DOHH2 (cell line): ENCODE results near the gene AAGAB.

Experiments
- H3F3A ChIP-seq: fragments of 200-600 bp; sonication (generic), shearing (Covaris generic); 2 replicates; pipeline ENCODE4 v1.6.0; 2016; ENCODE audit warnings: antibody characterized with exemption, mild to moderate bottlenecking; ENCODE audit not compliant: control insufficient read depth, insufficient read depth
- H3K27ac ChIP-seq: fragments of 200-600 bp; sonication (generic); 2 replicates; pipeline ENCODE4 v1.5.1; 2014; ENCODE audit warnings: low read depth, mild to moderate bottlenecking, low read length, moderate library complexity
- H3K27me3 ChIP-seq: fragments of 200-600 bp; sonication (generic); 2 replicates; pipeline ENCODE4 v1.6.1; 2014; ENCODE audit warnings: mild to moderate bottlenecking, low read length, mixed read lengths; ENCODE audit not compliant: control insufficient read depth
- H3K36me3 ChIP-seq: fragments of 200-600 bp; sonication (generic); 2 replicates; pipeline ENCODE4 v1.6.1; 2014; ENCODE audit warnings: mild to moderate bottlenecking, low read length, moderate library complexity, mixed read lengths; ENCODE audit not compliant: control insufficient read depth
- H3K4me1 ChIP-seq: fragments of 200-600 bp; sonication (generic); 2 replicates; pipeline ENCODE4 v1.6.1; 2014; ENCODE audit warnings: mild to moderate bottlenecking, low read length, mixed read lengths; ENCODE audit not compliant: control insufficient read depth
- H3K4me2 ChIP-seq: fragments of 200-600 bp; sonication (generic); 2 replicates; pipeline ENCODE4 v1.6.0; 2014; ENCODE audit warnings: mild to moderate bottlenecking, low read length, moderate library complexity
- H3K4me3 ChIP-seq: fragments of 200-600 bp; sonication (generic); 2 replicates; pipeline ENCODE4 v1.5.1; 2014; ENCODE audit warnings: mild to moderate bottlenecking, low read length, mixed read lengths
- H3K79me2 ChIP-seq: fragments of 200-600 bp; sonication (generic); 2 replicates; pipeline ENCODE4 v1.6.1; 2014; ENCODE audit warnings: mild to moderate bottlenecking, low read length, mixed read lengths; ENCODE audit not compliant: control insufficient read depth
- H3K9me2 ChIP-seq: fragments of 200-600 bp; sonication (generic); replicated peaks from 2 replicates; pipeline ENCODE4 v1.6.1; 2014; ENCODE audit warnings: mild to moderate bottlenecking, low read length, mixed read lengths; ENCODE audit not compliant: control insufficient read depth
- H3K9me3 ChIP-seq: fragments of 200-600 bp; sonication (generic); 2 replicates; pipeline ENCODE4 v1.6.1; 2014; ENCODE audit warnings: antibody characterized with exemption, low read length, mixed read lengths; ENCODE audit not compliant: control insufficient read depth, insufficient read depth
- H4K20me1 ChIP-seq: fragments of 200-600 bp; sonication (generic); 2 replicates; pipeline ENCODE4 v1.6.0; 2014; ENCODE audit warnings: low read depth, mild to moderate bottlenecking, antibody characterized with exemption, low read length, moderate library complexity; ENCODE audit not compliant: control insufficient read depth, insufficient read depth
- EZH2phosphoT487 ChIP-seq: fragments of 200-600 bp; sonication (generic); IDR thresholded peaks from 2 replicates; pipeline ENCODE4 v1.6.1; 2017; ENCODE audit warnings: borderline replicate concordance, mild to moderate bottlenecking, antibody characterized with exemption, low read length, moderate library complexity, mixed read lengths
- TF ChIP-seq, protein P1 (sequence below): fragments of 200-600 bp; sonication (generic); IDR thresholded peaks from one replicate; pipeline ENCODE4 v1.5.1; 2014; ENCODE audit warnings: antibody characterized with exemption, mild to moderate bottlenecking, low read depth, low read length; ENCODE audit not compliant: poor library complexity, severe bottlenecking

AAGAB gene

DNA sequence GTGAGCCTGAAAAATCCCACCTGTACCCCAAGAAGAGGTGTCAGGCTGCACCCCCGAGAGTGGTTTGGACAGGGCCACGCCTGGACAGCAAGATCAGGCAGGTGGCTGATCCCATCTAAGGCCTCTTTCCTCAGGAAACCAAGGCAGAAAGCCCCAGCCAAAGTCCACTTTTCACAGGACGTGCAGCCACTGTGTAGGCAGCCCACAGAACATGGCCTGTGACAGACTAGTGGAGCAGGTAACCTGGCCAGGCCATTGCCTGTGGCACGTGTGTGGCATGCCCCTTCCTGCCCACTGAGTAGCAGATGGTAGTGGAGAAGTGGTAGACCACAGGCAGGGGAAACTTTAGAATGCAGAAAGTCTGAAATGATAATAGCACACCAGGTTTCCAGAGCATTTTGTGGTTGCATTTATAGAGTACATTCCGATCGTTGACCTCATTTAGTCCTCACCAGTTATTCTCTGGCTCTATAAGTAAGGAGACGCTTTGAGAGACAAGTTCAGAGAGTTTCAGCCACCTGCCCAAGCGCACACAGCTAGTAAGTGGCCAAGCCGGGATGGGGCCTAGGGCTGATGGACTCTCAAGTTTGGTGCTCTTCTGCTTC lies 68.7 kb downstream of the AAGAB start:
- Histone ChIP-seq H3F3A (no peaks in the 10 kb centered on the region), H3K4me2 (no peak overlapping the region), H3K9me3 (no peaks in the 10 kb centered on the region), H3K27ac (no peak overlapping the region), H3K4me3 (no peak overlapping the region), H3K79me2 (no peaks in the 10 kb centered on the region), H3K4me1 (no peaks in the 10 kb centered on the region), H4K20me1 (no peaks in the 10 kb centered on the region), H3K27me3 (no peaks in the 10 kb centered on the region), H3K9me2 (no peaks in the 10 kb centered on the region), H3K36me3 (peaks cover 22% of the 10 kb centered on the region)
- TF ChIP-seq, protein P1, sequence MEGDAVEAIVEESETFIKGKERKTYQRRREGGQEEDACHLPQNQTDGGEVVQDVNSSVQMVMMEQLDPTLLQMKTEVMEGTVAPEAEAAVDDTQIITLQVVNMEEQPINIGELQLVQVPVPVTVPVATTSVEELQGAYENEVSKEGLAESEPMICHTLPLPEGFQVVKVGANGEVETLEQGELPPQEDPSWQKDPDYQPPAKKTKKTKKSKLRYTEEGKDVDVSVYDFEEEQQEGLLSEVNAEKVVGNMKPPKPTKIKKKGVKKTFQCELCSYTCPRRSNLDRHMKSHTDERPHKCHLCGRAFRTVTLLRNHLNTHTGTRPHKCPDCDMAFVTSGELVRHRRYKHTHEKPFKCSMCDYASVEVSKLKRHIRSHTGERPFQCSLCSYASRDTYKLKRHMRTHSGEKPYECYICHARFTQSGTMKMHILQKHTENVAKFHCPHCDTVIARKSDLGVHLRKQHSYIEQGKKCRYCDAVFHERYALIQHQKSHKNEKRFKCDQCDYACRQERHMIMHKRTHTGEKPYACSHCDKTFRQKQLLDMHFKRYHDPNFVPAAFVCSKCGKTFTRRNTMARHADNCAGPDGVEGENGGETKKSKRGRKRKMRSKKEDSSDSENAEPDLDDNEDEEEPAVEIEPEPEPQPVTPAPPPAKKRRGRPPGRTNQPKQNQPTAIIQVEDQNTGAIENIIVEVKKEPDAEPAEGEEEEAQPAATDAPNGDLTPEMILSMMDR = no peak
- TF ChIP-seq EZH2phosphoT487 = no peak

DNA sequence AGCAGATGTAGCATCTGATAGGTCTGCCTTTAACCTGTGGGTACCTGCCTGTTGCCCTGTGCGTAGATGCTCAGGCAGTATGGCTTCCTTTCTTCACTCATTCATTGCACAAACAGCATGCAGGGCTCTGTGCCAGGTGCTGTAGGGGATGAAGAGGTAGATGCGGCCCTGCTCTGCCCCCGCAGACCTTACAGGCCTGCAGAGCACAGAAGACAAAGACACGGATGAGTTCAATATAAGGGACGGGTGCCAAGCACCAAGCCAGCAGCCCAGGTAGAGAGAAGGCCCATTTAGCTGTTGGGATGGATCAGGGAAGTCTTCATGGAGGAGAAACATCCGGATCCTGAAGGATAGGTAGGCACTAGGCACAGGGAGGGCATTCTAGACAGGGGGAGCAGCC lies 69.4 kb downstream of the AAGAB start:
- H3K27ac ChIP-seq = no peak overlapping the region
- peaks cover 18% of the 10 kb centered on the region for H3K36me3 ChIP-seq
- H3K9me2 ChIP-seq = no peaks in the 10 kb centered on the region

DNA sequence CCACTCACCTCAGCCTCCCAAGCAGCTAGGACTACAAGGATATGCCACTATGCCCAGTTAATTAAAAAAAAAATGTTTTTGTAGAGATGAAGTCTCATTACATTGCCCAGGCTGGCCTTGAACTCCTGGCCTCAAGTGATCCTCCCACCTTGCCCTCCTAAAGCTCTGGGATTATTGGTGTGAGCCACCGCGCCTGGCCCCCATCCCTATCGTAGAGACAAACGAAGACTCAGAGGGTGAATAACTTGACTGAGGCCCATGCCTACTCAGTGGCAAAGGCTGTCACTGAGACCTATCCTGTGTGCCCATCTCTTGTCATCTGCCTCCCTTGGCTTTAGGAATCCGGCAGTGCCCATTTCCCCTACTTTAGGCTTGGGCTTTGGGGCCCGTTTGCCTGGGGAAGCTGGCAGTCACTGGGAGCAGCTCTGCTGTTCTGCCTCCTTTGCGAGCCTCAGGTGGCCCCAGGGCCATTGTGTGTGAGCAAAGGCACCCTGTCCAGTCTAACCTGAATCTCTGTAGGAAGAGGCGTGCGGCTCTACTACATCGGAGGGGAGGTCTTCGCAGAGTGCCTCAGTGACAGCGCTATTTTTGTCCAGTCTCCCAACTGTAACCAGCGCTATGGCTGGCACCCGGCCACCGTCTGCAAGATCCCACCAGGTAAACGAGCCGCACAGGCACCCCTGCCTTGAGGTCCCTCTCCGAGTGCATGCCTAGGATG lies 70.1 kb downstream of the AAGAB start:
- Histone ChIP-seq H3K4me3 (no peak overlapping the region), H3K27me3 (no peaks in the 10 kb centered on the region), H3K27ac (no peak overlapping the region), H4K20me1 (no peaks in the 10 kb centered on the region), H3K79me2 (no peaks in the 10 kb centered on the region), H3K4me2 (no peak overlapping the region), H3K9me2 (no peaks in the 10 kb centered on the region), H3K36me3 (peaks cover 18% of the 10 kb centered on the region), H3F3A (no peaks in the 10 kb centered on the region), H3K9me3 (no peaks in the 10 kb centered on the region), H3K4me1 (no peaks in the 10 kb centered on the region)
- no peak for TF ChIP-seq EZH2phosphoT487
- TF ChIP-seq, protein P1 = no peak

More for the DNA sequence above, 69.4 kb downstream of the AAGAB start:
- Histone ChIP-seq H3K27me3 (no peaks in the 10 kb centered on the region), H4K20me1 (no peaks in the 10 kb centered on the region), H3K4me2 (no peak overlapping the region), H3K79me2 (no peaks in the 10 kb centered on the region), H3K4me1 (no peaks in the 10 kb centered on the region), H3F3A (no peaks in the 10 kb centered on the region), H3K4me3 (no peak overlapping the region), H3K9me3 (no peaks in the 10 kb centered on the region)
- TF ChIP-seq EZH2phosphoT487 = no peak
- TF ChIP-seq, protein P1 = no peak
